ENCODE results near the gene ANXA10.
"Not testable (repeated sequence)": the region's sequence is repeated elsewhere in the genome, so short reads cannot be mapped to it uniquely, and the experiment has no call there.

ANXA10 gene

DNA sequence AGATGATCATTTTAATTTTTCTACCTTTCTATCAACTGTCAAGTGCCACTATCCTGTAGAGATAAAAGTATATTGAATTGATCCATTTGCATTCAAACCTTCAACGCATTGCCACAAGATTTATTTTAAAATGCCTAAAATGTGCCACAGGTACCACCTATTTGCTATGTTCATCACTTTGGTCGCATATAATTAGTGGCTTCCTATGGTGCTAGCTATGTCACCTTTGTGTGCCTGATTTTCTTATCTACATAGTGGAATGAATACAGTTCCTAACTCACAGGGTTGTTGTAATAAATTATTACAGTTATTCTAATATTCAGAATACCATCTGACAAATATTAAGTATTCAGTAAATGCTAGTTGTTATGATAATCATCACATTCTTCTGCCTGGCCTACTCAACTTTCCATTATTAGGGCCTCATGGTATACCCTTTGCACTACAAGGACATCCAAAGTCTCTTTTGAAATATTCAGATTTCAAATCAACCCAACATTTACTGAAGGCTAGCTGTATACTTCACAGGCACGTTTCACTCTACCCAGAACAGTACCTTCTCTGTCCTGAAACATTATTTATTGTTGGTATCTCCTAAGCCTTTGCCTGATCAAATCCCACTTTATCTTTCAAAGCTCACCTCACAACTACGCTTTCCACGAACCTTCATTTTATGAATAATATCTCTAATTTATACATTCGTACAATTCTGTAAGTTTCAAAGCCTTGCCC is 62.4 kb downstream of the ANXA10 start:
- no peak for DNase-seq (ENCODE audit: low read depth)

DNA sequence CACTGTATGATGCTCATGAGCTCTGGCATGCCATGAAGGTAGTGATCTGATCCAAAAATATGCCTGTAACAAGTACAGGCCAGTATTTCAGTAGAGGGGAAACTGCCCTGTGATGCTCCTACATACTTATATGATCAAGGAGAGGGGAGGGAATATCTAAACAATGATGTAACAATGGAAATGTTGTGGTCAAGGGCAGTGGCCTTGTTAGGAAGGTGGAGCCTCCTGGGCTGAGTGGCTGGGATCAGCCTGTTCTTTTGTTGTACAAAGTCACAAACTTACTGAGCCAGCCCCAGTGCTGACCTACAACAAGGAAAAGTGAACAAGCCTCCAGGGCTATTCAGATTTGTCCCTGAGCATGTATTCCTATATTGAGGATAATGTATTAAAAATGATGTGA is 70.3 kb downstream of the ANXA10 start:
- DNase-seq (ENCODE audit: low read depth) = no peak

DNA sequence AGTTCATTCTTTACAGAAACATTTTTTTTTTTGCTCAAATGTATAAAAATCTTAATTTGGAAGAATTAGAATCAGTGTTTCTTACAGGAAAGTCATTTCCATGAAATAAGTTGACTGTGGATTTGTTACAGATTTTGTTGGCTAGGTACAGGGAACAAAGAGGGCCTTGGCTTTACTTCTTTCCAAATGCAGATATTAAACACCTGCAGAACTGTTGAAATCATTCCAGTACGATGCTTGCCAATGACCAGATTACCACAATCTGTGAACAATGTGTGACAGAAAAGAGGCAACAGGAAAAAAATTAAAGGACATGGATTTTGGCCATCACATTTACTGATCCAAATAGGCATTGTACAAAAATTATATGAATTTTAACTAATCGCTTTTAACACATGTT is 70.8 kb downstream of the ANXA10 start:
- DNase-seq (ENCODE audit: low read depth) = no peak

DNA sequence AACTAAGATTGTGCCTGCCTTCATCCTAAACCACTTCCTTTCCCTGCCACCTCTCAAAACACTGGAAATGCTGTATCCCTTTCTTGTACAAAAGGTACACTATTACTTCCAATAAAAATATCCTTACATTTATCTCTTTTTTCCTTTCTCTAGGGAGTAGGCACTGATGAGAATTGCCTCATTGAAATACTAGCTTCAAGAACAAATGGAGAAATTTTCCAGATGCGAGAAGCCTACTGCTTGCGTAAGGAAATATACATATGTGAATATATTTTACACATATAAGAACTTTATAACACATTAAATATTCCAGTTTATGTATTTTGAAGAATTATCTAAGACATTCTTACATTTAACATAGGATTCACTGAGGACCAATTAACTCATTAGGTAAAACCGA is 71.7 kb downstream of the ANXA10 start:
- DNase-seq (ENCODE audit: low read depth) = no peak

DNA sequence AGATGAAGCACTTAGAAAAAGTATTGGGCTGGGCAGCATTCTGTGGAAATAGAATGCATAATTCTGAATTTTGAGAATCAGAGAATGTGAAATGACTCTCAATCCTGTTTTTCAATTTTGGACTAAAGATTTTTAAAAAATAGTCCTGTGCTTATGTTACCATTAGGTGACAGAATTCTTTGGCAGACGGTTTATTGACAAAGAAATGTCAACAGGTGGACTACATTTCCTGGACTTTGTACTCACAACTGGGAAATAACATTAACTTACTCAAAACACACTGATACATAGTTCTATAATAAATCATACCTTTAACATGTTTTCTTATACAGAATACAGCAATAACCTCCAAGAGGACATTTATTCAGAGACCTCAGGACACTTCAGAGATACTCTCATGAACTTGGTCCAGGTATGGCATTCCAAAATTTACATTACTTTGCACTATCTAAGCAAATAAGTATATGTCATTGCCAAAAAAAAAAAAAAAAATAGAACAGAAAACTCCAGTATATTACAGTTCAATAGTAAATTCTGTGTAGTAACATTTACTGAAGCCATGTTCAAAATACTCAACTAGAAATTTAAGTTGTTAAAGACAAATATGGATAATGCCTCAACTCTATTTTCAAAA is 72.7 kb downstream of the ANXA10 start:
- DNase-seq (ENCODE audit: low read depth) = no peak

DNA sequence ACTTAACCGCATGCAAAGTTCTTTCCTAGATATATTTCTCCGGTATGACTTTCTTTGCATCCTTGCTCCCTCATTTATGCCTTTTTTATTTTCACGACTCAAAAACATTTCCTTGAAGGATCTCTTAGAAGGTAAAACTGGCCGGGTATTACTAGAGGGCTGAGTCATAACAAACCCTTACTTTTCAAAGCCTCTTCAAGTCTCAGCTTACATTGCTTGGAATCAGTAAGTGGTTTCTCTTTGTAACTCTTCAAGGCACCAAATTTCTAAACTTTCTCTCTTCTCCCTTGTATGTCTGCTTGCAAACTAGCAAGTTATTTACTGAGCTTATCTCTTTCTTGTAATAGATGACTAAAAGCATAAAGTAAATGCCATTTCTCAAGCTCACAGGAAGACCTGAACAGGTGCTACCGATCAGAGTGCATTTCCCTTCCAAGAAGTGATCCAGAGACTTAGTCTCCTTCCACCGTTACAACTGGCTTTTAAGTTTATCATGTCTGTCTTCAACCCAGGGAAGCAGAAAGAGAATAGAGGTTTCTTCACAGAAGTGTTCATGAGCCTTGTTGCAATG is 75.5 kb downstream of the ANXA10 start:
- no peak for DNase-seq (ENCODE audit: low read depth)

DNA sequence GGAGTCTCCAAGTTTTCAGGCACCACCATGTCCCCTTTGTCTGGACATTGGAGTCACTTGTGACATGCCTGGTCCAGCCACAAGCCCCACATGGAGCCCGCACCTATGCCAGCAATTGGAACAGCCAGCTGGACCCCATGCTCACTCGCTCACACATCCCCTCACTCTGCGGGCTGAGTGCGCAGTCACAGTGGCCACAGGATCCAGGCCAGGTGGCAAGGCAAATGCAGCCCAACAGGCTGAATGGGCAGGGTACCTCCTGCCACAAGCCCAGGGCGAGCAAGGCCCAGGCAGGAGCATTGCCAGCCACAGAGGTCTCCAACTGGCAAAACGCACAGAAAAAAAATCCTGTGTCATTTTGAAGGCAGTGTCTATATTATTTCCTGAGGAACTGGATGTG is 82.0 kb downstream of the ANXA10 start:
- no peak for DNase-seq (ENCODE audit: low read depth)

DNA sequence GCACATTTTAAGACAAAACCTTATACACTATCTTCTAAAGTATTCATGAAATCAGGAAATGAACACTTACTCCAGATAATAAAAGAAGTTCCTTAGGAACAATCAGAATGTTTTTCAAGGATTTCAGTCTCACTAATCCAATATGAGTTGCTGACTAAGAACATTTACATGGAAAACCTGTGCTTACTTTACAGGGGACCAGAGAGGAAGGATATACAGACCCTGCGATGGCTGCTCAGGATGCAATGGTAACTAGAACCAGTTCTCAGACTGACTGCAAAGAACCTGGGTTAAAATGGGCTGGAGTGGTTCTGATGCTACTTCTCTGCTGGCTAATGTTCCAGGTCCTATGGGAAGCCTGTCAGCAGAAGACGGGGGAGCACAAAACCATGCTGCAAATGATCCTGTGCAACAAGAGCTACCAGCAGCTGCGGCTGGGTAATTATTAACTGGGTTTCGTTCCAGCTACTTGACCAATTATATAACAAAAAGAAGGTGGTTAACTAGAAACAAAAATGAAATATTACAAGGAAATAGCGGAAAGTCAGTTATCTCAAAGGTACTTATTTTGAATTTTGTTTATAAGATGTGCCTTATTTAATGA is 85.3 kb downstream of the ANXA10 start:
- DNase-seq (ENCODE audit: low read depth) = no peak

DNA sequence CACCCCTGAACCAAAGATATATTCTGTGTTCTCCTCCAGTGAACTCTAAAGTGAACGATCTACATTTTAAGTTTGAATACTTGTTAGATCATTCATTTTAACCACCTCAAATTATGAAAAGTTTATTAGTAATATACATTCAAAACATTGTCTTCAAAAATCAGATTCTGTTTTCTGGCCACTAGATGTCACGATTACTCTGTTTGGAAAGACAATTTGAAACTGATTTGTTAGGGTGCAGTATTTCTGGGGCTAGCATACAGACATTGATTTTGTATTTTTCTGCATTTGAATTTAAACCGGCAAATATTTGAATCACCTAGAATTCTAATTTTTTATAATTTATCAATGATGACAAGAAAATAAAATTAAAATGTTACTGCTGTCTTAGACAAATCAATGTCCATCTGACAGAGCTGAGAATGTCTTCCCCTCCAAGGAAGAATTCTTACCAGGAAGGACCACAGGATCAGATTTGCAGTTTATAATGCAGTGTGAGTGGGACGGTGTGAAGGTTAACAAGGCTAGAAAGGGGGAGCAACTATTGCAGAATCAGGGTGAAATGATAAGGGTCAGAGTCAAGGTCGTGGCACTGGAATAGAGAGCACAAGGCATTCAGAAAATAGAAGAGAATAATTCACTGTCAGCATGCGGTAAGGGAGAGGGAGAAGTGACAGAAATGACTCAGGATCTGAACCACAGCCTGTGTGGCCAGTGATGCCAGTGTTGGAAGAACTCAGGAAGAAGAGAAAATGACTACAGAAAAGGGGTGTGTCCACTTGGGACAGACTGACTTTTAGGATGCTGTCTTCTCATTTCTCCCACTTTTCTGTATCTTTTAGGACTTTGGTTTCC is 91.6 kb downstream of the ANXA10 start:
- no peak for DNase-seq (ENCODE audit: low read depth)

DNA sequence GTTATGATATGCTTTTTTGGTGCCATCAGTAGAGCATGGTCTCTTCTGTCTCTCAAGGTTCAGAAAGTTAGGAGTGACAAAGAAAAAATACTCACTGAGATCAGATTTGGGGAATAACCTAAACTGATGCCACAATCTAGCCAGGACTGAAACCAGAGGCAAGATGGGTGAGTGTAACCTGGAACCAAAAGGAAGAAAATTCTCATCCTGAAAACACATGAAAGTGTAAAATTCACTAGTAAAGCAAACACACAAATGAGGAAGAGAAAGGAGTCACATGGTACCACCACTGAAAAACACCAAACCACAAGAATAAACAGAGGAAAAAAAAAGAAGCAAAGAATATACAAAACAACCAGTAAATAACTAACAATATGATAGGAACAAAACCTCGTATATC is 96.4 kb downstream of the ANXA10 start:
- no peak for DNase-seq (ENCODE audit: low read depth)

DNA sequence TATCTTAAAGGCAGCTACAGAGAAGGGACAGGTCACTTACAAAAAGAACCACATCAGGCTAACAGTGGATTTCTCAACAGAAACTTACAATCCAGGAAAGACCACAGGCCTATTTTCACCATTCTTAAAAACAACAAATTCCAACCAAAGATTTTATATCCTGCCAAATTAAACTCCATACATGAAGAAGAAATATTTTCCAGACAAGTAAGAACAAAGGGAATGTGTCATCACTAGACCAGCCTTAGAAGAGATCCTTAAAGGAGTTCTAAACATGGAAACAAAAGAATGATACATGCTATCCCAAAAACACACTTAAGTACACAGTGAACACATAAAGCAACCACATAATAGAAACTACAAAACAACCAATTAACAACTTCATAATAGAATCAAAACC is 105.6 kb downstream of the ANXA10 start:
- DNase-seq (ENCODE audit: low read depth) = no peak

DNA sequence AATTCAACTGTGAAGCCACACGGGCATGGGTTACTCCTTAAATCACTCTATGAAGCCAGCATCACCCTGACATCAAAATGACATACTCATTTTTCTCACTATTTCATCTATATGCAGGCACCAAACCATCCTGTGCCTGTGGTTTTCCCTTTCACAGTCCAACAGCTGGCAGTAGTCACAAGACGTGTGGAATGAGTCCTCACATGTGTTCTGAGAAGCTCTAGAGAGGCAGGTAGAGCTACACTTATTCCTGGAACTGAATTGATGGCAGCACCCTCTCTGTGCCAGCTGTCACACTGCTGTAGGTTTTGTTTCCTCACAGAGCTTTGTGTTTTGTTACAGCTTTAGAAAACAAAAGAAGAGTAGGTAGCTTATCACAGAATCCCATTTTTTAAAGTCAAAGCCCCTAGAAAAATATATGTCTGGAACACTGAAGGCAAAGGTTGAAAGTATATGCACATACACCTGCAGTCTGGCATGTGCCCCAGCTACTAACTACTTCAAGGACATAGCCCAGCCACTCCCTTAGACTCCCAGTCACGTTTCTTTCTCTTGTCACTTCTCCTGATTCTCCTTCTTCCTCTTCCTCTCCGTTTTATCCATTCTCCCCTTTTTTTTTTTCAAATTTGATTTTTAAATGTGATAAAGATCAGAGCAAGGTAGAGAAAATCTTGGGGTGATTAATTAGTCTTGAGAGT is 107.1 kb downstream of the ANXA10 start:
- DNase-seq (ENCODE audit: low read depth) = no peak

DNA sequence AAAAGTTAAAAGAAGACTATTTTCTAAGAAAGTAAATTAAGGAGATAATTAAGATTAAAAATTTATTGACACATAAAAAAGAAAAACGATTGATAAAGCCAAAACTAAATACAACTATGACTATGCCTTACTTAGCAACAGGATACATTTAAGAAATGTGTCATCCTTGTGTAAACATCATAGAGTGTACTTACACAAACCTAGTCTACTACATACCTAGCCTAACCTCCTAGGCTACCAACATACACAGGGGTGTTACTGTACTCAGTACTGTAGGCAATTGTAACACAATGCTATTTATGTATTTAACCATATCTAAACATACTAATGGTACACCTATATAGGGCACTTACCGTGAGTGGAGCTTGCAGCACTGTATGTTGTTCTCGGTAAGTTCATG is 108.3 kb downstream of the ANXA10 start:
- no peak for DNase-seq (ENCODE audit: low read depth)

DNA sequence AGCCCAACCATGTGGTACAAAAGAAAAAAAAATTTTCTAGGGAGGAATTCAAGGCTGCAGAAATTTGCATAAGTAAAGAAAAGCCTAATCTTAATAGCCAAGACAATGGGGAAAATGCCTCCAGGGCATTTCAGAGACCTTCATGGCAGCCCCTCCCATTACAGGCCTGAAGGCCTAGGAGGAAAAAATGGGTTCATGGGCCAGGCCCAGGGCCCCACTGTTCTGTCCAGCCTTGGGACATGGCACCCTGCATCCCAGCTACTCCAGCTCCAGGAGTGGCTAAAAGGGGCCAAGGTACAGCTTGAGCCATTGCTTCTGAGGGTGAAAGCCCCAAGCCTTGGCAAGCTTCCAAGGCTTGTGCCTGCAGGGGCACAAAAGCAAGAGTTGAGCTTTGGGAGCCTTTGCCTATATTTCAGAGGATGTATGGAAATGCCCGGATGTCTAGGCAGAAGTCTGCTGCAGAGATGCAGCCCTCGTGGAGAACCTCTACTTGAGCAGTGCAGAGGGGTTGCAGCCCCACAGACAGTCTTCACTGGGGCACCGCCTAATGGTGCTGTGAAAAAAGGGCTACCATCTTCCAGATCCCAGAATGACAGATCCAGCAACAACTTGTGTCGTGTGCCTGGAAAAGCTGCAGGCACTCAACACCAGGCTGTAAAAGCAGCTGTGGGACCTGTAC is 111.0 kb downstream of the ANXA10 start:
- DNase-seq (ENCODE audit: low read depth) = no peak

DNA sequence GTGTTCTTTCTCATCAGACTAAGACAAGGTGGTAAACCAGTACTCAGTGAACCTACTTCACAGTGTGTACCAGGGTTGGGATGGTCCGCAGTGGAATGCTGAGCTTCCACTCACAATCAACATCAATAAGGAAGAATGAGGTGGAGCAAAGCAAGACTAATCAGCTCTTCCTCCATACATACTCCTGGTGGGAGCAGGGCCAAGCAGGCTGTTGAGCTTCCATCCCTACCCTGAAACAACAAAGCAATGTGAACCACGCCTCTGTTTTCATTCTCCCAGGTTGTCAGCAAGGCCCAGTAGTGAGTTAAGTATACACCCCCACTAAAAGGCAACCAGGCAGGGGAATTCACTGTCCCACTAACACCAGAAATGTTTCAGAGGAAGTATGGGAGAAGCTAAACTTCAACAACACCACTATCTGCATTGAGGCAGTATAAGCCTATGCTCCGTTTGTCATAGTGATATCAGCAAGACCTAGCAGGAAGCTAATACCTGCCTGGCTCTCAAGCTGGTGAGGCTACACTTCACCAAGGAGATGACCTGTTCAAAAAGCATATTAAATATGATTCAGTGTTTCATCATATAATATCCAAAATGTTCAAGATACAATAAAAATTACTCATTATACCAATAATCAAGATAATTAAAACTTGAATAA is 116.7 kb downstream of the ANXA10 start:
- no peak for DNase-seq (ENCODE audit: low read depth)

DNA sequence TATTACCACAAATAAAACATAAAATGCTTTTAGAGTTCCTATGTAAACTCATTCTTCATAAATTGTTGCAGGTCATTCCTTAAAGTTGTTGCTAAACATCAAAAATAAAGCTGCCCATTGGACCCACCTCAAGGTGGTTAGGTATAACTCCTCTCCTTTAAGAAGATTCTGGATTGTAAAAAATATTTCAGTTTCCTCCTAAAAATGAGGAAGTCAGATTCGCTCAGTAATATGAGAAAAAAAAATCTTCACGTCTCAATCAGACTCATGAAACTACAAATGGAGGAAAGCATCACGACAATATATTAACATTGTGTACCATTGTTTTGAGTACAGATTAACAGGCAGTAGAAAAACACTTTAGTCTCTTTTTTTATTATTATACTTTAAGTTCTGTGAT is 120.3 kb downstream of the ANXA10 start:
- no peak for DNase-seq (ENCODE audit: low read depth)

DNA sequence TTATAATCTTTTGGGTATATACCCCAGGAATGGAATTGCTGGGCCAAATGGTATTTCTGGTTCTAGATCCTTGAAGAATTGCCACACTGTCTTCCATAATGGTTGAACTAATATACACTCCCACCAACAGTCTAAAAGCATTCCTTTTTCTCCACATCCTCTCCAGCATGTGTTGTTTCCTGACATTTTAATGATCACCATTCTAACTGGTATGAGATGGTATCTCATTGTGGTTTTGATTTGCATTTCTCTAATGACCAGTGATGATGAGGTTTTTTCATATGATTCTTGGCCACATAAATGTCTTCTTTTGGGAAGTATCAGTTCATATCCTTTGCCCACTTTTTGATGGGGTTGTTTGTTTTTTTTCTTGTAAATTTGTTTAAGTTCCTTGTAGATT is 121.2 kb downstream of the ANXA10 start:
- not testable (repeated sequence) for DNase-seq (ENCODE audit: low read depth)

DNA sequence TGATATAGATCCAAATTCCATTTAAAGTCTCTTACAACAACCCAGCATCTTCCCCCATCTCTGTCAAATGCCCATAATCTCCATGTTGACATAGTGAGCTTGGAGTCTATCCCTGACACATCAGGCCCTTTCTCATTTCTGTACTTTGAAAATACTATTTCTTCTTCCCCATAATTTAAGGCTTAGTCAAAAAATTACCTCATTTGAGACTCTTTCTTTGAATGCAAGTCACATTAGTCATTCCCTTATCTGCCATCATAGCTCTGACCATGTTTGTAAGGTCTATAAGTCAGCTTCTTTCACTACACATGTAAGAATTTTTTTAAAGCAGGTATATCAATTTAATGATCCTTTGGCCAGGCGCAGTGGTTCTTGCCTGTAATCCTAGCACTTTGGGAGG is 126.3 kb downstream of the ANXA10 start:
- no peak for DNase-seq (ENCODE audit: low read depth)

DNA sequence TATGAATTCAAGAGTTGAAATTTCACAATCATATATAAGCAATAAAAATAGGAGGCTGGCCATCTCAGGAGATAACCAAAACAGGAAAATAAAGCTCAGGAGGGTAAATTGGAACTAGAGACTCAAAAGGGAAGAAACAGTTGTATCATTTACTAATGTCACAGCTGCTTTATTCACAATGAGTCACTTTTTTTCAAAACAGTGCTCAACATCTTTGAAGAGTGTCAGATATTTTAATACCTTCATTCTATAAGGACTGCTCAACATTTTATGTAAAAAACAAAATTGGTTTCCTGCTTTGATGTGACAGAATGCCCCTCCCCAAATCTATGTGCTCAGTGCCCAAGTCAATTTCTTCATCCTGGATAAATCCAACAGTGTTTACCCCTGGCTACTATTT is 128.6 kb downstream of the ANXA10 start:
- DNase-seq (ENCODE audit: low read depth) = no peak

DNA sequence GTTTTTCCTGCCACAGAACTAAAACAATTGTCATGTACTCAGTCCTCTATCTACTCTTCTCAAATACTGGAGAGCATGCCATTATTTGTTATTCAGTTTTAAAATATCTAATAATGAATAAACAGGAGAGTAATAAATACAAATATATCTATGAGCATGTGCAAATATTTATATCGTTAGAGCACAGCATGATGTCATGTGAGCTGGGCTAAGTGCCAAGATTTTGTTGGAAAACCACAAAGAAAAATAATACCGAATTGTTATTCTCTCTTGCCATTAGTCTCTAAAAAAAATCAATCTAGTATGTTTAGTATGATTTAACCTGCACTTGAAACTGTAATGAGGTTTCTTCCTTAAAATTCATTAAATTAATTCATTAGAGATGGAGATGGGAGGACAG is 129.0 kb downstream of the ANXA10 start:
- no peak for DNase-seq (ENCODE audit: low read depth)

All from activated T-cell treated with anti-CD3 and anti-CD28 coated beads for 24 hours (primary cell).